ENCODE measurements around the gene TRRAP. TPM values are rescaled to one million over a fixed set of nuclear protein-coding genes. Genes with fewer than 3 reads are reported as not detected.

Gene TRRAP
- total RNA-seq, 1 experiment from 2014 or later, result 55.8 TPM

DNA sequence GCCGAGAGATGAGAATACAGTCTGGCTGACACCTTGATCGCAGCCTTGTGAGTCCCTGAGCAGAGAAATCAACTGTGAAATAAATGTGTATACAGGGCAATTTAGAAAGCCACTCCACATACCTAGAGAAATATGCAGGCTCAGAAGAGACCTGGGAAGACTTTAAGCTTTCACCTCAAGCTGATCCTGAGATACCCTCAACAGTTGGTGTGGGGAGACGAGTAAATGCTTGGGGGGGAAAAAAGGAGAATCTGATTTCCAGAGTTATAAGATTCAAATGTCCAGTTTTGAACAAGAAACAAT lies 142.0 kb downstream of the TRRAP start:
- Histone ChIP-seq H3K36me3 (ENCODE audit: low read depth) (peaks cover 22% of the 10 kb centered on the region; the same call in 1 of the 2 replicates), H3K27me3 (ENCODE audit: insufficient read depth, low read depth) (no peaks in the 10 kb centered on the region), H3K9me3 (ENCODE audit: insufficient read depth, low read depth) (no peaks in the 10 kb centered on the region), H3K4me1 (replicated peaks; ENCODE audit: insufficient read depth) (no peaks in the 10 kb centered on the region), H4K20me1 (ENCODE audit: insufficient read depth) (peaks cover 6% of the 10 kb centered on the region), H2AFZ (no peak overlapping the region), H3F3A (ENCODE audit: insufficient read depth, low read depth) (peaks cover 56% of the 10 kb centered on the region), H3K9me2 (ENCODE audit: insufficient read depth) (no peaks in the 10 kb centered on the region), H3K4me2 (no peak overlapping the region), H3K4me3 (no peak overlapping the region), H3K79me2 (ENCODE audit: low read depth) (no peaks in the 10 kb centered on the region), H3K27ac (no peak overlapping the region)
- DNase-seq, result no peak
- CTCF ChIA-PET, result no interaction called here
- POLR2A ChIA-PET (ENCODE audit: unreplicated experiment), result no interaction called here
- BruUV-seq (replicated peaks), result no TSS peak
- intact Hi-C loops (cut with micrococcal nuclease; ENCODE audit: unreplicated experiment), result no loop called here
- TF ChIP-seq, protein P1, sequence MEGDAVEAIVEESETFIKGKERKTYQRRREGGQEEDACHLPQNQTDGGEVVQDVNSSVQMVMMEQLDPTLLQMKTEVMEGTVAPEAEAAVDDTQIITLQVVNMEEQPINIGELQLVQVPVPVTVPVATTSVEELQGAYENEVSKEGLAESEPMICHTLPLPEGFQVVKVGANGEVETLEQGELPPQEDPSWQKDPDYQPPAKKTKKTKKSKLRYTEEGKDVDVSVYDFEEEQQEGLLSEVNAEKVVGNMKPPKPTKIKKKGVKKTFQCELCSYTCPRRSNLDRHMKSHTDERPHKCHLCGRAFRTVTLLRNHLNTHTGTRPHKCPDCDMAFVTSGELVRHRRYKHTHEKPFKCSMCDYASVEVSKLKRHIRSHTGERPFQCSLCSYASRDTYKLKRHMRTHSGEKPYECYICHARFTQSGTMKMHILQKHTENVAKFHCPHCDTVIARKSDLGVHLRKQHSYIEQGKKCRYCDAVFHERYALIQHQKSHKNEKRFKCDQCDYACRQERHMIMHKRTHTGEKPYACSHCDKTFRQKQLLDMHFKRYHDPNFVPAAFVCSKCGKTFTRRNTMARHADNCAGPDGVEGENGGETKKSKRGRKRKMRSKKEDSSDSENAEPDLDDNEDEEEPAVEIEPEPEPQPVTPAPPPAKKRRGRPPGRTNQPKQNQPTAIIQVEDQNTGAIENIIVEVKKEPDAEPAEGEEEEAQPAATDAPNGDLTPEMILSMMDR (conservative IDR thresholded peaks at IDR 0.05), result no peak
- TF ChIP-seq EZH2 (IDR thresholded peaks at IDR 0.05; ENCODE audit: low read depth), result no peak

DNA sequence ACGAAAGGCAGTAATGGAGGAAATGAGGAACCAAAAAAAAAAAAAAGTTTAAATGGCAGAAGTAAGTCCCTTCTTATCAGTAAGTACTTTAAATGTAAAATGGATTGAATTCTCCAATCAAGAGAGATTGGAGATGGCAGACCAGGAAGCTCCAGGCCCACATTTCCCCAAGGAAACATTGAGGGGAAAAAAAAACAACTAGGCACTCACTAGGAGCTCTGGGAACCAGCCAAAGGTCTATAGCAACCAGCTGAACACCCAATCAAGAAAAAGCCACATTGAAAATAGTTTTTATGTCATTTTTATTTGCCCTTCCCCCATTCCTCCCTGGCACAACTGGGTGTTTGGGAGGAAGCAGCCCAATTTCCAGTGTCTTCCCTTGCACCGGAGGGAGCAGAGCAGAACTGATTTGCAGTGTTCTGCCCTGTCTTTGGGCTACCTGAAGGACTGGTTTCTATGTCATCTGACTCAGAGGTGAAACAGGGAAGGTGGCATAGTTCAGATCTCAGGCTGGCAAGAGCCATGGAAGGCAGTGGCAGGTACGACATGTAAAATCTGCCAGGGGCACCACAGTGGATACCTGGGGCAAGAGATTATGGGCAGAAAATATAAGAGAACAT lies 143.7 kb downstream of the TRRAP start:
- Histone ChIP-seq H3K27me3 (ENCODE audit: insufficient read depth, low read depth) (no peaks in the 10 kb centered on the region), H3K9me3 (ENCODE audit: insufficient read depth, low read depth) (no peaks in the 10 kb centered on the region), H3K9me2 (ENCODE audit: insufficient read depth) (no peaks in the 10 kb centered on the region), H3K4me3 (no peak overlapping the region), H3K4me2 (no peak overlapping the region), H3K36me3 (ENCODE audit: low read depth) (peaks cover 22% of the 10 kb centered on the region; the same call in 1 of the 2 replicates), H3K79me2 (ENCODE audit: low read depth) (no peaks in the 10 kb centered on the region; the same call in 1 of the 2 replicates), H2AFZ (no peak overlapping the region), H4K20me1 (ENCODE audit: insufficient read depth) (peaks cover 6% of the 10 kb centered on the region; the same call in 1 of the 2 replicates), H3F3A (ENCODE audit: insufficient read depth, low read depth) (peaks cover 46% of the 10 kb centered on the region), H3K4me1 (replicated peaks; ENCODE audit: insufficient read depth) (no peaks in the 10 kb centered on the region), H3K27ac (peak overlapping the region; percentile 21)
- no TSS peak for BruUV-seq (replicated peaks)
- ChIA-PET POLR2A (ENCODE audit: unreplicated experiment) (no interaction called here), CTCF (interaction anchor here (0.6 kb wide), 1 partner anchor 24 kb away, joined by 4 read pairs; no protein-coding TSS in a partner anchor)
- intact Hi-C loops (cut with micrococcal nuclease; ENCODE audit: unreplicated experiment), result no loop called here
- TF ChIP-seq, protein P1 (conservative IDR thresholded peaks at IDR 0.05), result no peak
- no peak for TF ChIP-seq EZH2 (IDR thresholded peaks at IDR 0.05; ENCODE audit: low read depth)
- DNase-seq, result peak in 1 of 2 experiments; percentile 28

DNA sequence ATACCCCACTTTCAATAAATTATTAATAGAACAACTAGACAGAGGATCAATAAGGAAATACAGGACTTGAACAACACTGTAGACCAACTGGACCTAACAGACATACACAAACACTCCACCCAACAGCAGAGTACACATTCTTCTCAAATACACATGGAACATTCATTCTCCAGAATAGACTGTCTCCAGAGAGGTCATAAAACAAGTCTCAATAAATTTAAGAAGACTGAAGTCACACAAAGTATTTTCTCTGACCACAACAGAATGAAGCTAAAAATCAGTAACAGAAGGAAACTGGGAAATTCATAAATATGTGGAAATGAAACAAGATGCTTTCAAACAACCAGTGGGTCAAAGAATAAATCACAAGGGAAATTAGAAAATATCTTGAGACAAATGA lies 145.7 kb downstream of the TRRAP start:
- Histone ChIP-seq H3K4me3 (no peak overlapping the region), H2AFZ (no peak overlapping the region), H3K9me2 (ENCODE audit: insufficient read depth) (no peaks in the 10 kb centered on the region), H3K9me3 (ENCODE audit: insufficient read depth, low read depth) (no peaks in the 10 kb centered on the region), H3F3A (ENCODE audit: insufficient read depth, low read depth) (peaks cover 42% of the 10 kb centered on the region), H3K4me1 (replicated peaks; ENCODE audit: insufficient read depth) (no peaks in the 10 kb centered on the region), H4K20me1 (ENCODE audit: insufficient read depth) (no peaks in the 10 kb centered on the region; the same call in 1 of the 2 replicates), H3K27ac (no peak overlapping the region; the same call in 1 of the 2 replicates), H3K36me3 (ENCODE audit: low read depth) (peaks cover 22% of the 10 kb centered on the region; the same call in 1 of the 2 replicates), H3K4me2 (no peak overlapping the region), H3K79me2 (ENCODE audit: low read depth) (no peaks in the 10 kb centered on the region; the same call in 1 of the 2 replicates), H3K27me3 (ENCODE audit: insufficient read depth, low read depth) (no peaks in the 10 kb centered on the region)
- no TSS peak for BruUV-seq (replicated peaks)
- TF ChIP-seq, protein P1 (conservative IDR thresholded peaks at IDR 0.05), result no peak
- TF ChIP-seq EZH2 (IDR thresholded peaks at IDR 0.05; ENCODE audit: low read depth), result no peak
- intact Hi-C loops (cut with micrococcal nuclease; ENCODE audit: unreplicated experiment), result no loop called here
- ChIA-PET CTCF (no interaction called here), POLR2A (ENCODE audit: unreplicated experiment) (no interaction called here)
- DNase-seq, result no peak
